CD4-positive, alpha-beta T cell treated with Interleukin-15 for 1 hour (primary cell): Measurements from ENCODE around the gene LPP.
"Not testable (repeated sequence)": the region's sequence is repeated elsewhere in the genome, so short reads cannot be mapped to it uniquely, and the experiment has no call there.

ENCODE experiments used
- DNase-seq: peaks from one replicate; pipeline ENCODE4 v3.0.0-alpha.2; 2020

The LPP gene

DNA sequence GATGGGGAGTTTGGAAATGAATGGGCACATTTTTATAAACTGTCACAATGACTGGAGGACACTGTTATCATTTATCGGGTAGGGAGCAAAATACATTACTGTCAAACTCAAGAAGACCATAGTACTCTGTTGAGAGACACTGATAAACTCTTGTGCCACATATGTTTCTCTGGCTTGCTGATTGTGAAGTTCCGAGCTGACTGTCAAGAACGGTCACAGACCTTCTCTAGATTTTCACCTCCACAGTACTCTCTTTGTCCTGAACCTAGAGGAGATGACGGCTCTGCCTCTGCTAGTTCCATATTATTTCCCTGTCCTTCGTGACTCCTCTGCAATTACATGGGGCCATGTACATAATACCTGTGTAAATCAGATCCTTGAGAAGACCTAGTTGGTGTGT lies 451.9 kb downstream of the LPP start:
- no peak for DNase-seq

DNA sequence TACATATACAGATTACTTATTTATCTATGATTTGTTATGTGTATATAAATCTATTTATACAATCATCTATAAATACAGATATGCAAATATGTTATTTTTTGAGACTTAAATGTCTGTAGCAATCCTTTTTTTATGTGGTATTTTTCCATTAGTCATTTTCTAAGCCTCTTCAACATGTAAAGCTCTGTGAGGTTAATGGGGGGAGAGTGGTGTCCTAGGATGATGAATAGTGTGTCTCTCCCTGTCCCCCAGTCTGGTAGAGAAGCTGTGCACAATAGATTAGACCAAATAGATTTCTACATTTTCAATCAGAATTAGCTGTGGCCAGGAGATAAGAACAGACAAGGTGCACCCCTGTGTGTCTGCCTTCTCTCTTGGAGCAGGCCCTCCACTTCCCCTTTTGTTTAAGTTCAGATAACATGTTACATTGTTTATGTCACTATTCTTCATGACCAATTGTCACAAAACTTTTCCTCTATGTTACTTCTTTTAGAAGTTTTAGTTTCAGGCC lies 453.9 kb downstream of the LPP start:
- no peak for DNase-seq

DNA sequence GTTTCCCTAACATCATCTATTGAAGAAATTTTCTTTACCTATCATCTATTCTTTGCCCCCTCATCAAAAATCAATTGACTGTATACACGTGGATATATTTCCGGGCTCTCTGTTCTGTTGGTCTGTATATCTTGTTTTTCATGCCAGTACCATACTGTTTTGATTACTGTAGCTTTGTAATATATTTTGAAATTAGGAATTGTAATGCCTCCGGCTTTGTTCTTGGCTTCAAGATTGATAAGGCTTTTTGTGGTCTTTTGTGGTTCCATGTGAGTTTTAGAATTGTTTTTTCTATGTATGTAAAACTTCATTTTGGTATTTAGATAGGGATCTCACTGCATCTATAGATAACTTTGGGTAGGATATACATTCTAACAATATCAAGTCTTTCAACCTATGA lies 454.4 kb downstream of the LPP start:
- DNase-seq: no peak

DNA sequence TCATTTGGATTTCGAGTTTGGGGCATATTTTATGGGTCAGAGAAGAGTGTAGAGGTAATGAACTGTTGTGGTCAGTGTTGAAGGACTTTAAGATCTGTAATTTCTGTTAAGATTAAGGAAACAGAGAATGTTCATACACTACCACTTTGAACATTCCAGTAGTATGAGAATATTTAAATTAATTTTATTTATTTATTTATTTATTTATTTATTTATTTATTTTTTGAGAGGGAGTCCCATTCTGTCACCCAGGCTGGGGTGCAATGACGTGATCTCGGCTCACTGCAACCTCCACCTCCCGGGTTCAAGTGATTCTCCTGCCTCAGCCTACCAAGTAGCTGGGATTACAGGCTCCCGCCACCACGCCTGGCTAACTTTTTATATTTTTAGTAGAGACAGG lies 459.8 kb downstream of the LPP start:
- not testable (repeated sequence) for DNase-seq

DNA sequence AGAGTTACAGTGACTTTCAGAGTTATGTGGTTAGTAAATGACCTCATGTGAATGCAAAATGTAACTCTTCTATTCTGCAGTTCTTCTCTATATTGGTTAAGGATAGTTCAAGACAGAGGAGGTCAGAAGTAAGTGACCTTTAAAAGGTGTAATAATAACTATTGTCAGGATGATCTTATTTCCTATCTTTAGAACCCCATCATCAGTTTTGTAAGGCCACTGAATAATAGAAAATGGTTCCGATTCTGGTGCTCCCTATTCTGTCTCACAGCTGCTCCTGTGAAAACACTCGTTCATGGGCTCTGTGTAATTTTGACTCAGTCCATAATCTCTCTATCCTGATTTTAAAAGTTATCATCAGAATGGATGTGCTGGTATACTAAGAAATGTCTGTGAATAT lies 463.3 kb downstream of the LPP start:
- no peak for DNase-seq

DNA sequence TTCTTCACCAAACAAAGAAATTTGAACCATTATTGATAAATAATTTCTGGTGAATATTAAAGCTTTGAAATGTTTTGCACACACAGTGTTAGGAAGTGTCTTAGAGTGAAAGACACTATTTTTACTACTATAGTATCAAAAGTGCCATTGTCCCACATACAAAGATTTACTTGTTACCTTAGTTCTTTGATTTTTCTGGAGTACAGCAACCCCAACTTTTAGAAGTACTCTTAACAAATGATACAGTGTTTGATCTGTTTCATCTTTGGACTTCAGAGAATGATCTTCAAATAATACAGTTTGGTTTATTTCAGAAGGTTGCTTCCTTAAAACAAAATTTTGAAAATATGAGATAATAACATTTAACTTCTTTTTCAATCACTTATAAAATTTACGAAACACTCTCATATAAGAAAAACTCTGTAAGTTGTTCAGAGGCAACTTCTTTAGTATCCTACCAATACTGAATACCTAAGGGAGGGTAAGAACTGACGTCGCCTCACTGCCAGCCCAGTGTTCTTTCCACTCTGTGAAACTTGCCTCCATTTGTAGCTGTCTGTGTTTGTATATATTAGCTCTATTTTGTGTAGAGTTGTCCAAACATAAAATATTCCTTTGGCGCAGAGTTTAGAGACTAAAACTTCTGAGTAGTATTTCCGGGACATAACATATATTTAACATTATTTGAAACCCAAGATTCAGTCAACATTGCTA lies 464.2 kb downstream of the LPP start:
- no peak for DNase-seq

DNA sequence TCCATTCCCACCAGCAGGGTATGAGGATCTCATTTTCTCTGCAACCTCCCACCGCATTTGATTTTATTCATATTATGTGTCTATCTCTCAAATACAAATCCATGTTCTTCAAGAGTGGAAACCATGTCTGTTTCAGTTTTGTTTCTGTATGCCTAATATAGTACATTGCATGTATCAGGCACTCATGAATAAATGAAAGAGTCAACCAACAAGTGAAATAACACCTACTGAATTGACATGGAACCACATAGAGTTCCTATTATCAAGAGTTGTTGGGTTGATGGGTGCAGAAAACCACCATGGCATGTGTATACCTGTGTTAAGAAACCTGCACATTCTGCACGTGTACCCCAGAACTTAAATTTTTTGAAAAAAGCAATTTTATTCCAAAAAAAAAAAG lies 466.8 kb downstream of the LPP start:
- no peak for DNase-seq

DNA sequence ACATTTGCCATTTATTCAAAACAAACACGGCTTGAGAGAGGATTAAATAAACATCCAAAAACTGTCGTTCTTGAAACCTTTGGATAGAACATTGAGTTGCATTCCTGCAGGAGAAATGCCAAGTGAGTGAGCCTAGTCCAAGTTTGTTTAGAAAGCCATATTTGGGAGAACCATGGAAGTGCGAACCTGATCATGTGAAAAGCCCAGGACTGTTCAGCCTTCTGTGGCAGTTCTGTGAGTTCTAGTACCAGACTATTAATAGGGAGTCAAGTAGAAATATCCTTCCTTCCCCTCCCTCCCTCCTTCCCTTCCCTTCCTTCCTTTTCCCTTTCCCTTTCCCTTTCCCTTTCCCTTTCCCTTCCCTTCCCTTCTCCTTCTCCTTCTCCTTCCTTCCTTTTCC lies 470.4 kb downstream of the LPP start:
- no peak for DNase-seq

DNA sequence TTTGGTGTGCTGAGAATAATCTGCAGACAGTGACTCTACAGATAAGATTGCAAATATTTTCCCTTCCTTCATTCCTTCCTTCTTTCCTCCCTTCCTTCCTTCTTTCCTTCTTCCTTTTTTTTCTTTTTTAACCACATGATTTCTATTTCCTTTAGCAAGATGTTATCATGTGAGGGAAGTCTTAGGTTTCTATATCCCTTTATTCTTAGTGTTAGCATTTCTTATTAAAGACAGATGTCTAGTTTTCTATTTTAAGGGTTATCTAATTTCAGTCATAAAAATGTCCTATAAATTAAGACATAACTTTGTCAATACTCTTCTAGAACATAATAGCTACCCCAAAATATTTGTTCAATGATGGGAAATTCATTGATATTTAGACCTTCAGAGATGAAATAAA lies 470.9 kb downstream of the LPP start:
- DNase-seq: no peak

DNA sequence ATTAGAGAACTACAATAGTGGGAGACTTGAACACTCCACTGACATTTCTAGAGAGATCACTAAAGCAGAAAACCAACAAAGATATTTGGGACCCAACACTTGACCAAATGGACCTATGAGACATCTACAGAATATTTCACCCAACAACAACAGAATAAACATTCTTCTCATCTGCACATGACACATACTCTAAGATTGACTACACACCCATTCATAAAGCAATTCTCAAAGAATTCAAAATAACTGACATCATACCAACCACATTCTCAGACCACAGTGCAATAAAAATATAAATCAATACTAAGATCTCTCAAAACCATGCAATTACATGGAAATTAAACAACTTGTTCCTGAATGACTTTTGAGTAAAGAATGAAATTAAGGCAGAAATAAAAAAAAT lies 473.7 kb downstream of the LPP start:
- DNase-seq: no peak

DNA sequence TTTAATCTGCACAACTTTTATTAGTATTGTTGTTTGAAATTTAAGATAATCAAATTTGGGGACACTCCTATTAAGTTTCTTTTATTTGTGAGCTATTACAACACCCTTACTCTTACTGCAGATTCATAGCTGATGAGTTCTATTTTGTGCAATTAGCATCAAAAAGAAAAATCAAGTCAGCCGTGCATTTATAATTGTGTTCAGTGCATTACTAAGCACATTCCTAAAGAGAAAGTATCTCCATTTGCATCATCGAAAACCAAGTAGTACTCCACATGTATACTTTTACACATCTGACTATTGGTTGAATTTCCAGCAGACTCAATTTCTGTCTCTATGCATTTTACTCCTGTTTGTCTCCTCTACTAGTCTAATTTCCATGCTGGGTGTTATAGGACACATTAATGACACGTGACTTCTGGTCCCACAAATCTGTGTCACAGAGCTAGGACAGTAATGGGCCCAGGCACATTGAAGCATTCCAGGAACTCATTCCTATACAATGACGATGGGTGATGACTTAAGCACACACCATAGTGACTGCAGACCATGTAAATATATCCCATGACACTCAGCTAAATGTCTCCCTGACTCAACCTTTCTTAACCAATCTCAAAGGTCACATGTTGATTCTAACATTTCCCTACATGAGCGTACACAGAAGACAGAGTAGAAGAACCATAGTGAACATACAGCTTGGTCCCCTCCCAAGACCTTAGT lies 477.5 kb downstream of the LPP start:
- no peak for DNase-seq

DNA sequence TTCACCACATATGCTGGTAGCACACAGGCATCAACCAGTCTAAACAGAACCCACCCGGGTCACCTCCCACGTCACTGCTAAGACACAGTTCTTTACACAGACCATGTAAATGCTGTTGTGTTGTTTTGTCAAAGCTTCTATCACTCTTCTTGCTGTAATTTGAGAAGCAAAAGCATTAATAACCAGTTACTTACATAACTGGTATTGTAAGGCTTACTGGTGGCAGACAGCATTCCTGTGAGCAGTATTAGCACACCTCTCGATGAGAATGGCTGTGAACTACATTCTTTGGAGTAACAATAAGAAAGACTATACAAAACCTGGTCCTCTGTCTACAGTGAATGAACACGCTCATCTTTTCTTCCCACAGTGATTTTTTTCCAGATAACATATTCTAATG lies 479.2 kb downstream of the LPP start:
- no peak for DNase-seq

DNA sequence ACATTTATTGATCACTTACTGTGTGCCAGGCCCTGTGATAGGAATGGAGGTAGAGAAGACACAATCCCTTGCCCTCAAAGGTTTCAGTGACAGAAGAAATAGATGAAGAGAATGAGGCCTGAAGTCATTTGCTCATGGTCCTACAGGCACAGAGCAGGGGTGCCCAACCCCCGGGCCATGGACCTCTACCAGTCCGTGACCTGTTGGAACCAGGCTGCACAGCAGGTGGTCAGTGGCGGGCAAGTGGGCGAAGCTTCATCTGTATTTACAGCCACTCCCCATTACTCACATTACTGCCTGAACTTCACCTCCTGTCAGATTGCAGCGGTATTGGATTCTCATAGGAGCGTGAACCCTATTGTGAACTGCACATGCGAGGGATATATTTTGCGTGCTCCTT lies 480.3 kb downstream of the LPP start:
- no peak for DNase-seq

DNA sequence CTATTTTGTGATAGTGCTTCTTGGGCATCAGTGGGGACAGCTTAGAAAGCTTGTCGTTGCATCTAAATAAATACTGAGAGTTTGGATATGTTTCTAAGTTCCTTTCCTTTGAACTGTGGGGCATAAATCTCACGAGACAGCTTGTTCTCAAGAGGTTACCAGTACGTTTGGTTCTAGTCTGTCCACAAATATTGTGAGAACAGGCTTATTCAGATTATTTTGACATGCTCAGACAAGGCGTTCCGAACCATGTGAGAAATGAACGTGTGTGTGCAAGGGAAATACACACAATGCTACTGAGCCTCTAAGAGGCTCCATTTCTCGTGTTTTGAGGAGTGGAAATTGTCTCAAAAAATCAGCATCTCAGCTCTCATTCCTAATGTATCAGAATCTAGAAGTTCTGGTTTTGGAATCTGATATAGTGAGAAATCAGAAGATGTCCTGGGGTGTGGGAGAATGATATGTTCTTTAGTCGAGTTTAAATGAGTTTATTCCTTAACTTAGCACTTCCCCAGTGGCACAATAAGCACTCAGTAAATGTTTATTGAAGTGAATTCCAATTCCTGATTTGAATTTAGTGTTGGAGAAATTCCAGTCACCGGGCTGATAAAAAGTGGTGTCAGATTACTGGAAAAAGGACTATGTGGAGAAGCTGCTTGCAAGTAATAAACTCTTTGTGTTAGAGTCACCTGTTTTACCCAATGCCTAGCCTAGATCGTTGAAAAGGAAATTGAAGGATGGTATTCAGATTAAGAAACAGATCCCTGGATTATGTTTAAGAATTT lies 481.5 kb downstream of the LPP start:
- no peak for DNase-seq

DNA sequence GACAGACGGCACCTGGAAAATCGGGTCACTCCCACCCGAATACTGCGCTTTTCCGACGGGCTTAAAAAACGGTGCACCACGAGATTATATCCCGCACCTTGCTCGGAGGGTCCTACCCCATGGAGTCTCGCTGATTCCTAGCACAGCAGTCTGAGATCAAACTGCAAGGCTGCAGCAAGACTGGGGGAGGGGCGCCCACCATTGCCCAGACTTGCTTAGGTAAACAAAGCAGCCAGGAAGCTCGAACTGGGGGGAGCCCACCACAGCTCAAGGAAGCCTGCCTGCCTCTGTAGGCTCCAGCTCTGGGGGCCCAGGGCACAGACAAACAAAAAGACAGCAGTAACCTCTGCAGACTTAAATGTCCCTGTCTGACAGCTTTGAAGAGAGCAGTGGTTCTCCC lies 482.3 kb downstream of the LPP start:
- DNase-seq: not testable (repeated sequence)

DNA sequence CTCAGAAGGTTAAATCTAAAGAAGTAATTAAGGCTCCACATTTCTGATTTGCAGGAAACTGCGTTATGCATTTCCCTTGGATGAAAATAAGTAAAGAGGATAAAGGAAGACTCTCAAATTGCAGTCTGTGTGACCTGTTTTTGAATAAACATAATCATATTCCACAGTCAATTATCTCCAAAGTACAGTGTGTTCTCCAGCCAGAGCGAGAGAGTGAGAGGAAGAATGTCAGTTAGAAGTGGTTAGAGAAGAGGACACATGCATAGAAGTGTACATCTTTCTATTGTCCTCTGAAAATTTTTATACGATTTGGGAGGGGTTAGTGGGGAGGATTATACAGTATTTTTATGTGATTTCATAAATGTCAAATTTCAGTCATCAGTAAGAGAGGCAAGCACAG lies 487.1 kb downstream of the LPP start:
- DNase-seq: no peak

DNA sequence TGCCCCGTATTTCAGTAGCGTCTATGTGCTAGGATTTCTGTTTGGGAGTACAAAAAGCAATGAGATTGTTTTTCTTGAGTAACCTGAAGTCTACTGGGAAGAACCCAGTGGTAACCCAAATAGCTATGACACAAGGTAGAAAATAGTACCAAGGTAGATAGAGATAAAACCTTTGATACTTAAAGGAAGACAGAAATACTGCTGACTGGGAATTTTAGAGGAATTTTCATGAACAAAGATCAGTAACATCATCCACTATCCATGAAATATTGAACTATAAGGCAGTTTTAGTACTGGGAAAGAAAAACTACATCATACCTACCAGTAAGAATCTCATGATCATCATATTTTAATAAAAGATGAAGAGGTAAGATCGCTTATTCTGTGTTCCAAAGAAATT lies 489.8 kb downstream of the LPP start:
- no peak for DNase-seq

DNA sequence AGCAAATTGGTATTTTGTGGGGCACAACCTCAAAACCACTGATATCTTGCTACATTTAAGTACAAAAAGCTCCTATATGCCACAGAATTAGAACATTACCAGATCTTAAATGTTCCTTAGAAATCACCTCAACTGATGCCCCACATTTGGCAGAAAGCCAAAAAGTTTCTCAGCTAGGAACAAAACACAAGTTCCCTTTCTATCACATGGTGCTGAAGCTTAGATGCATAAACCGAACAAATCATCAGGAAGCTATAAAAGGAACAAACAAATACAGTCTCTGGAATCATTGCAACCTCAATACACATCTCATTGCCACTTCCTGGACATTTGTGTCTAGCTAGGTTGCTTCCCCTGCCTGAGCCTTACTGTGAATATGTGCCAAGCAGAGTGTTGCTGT lies 492.6 kb downstream of the LPP start:
- DNase-seq: no peak

DNA sequence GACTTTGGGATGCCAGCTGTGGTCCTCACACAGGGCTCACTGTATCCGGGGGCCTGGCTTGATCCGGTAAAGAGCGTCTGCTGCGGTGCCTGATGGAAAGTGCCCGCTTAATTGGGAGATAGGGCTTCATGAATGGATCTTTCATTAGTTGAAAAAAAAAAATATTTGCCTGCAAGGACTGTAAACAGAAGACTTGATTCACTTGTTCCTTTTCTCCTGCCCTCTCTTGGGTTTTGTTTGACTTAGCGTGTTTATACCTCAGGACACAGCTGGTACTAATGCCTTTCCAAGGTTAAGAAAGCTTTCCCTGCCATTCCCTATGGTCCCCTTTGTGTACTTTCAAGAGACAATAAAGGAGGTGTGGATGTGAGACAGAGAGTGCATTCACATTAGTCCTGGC lies 493.3 kb downstream of the LPP start:
- DNase-seq: no peak

DNA sequence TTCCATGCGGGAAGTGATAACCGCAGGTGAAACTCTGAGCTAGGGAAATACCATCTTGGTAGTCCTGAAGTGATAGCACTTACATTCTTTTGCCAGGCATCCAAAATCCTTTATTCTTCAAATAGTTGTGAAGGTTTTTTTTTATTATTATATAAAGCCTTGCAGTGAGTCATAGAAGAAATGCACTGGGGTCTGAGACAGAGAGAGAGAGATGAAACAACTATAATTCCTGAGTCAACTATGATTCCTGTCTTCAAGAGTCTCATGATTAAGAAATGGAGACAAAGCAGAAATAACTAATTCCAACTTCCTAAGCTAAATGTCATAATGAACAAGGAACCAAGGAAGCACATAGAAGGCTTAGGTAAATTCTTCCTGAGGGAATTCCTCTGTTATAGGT lies 495.6 kb downstream of the LPP start:
- DNase-seq: no peak

DNA sequence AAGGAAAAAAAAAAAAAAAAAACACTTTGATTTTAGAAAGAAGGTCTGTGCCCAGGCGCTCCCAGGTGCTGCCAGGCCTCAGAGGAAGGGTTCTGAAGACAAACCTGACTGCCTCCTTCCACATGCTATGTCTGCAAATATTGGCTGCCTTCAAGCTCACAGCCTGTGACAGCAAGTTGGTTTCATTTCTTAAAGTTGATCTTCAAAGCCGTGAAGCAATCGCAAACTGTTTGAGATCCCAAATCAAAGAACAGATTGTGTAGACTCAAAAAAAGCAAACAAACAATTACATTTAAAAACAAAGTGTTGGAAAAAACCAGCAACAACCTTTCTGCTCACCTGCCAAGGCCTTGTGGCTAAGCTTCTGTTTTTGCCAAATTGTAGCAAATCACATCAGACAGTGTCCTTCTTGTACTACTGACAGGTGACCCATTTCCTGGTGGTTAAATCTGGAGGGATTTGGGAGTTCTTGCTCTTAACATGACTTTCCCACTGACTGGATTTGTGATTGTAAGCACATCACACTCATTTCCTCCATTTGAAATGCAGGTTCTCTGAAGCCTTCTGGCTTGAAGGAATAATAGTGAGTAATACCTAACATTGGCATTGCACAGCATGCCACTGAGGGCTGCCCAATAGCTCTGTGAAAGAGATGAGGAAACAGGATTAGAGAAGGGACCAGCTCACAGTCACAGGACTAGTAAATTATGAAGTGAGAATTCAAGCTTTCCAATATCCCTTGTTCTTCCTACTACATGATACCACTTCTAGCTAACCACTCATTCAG lies 502.4 kb downstream of the LPP start:
- DNase-seq: no peak

DNA sequence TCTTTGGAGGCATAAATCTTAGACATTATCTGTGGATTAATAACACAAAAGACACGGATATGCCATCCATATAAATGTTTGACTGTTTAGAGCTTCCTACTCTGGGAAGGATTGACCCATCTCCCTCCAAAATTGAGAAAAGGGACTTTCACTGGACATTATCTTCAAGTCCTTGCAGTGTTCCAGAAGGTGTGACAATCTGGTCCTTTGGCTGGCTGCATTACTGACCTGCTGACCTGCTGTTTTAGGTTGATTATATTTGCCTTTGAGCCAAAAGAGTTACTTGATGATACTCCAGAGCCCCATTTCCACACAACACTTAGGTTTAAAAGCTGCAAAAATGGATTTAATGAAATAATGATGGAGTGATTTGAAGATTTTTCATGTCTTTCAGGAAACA lies 504.6 kb downstream of the LPP start:
- DNase-seq: no peak

DNA sequence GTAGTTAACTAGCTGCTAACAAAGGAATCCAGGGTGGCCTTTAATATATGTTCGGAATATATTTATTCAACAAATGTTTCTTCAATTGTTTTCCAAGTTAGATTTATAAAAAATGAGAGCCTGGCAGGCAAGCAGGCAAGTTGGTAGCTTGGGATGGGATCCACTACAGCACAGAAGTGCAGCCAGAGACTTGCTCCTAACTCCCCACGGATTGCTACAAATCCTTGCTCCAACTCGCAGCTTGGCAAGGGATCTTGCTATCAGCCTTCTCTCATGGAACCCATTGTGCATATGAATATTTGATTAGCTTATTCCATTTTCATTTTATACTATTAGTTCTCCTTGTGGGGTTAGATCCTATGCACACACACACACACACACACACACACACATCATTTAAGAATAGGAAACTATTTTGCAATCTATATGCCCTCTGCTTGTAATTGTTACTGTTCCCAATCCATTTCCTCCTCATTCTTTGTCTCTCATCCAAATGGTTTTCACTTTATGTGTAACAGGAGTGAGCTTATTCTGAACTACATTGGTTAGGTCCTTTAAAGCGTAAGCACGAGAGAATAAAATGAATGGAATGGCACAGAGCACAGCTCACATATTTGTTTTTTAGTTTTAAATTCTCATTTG lies 505.6 kb downstream of the LPP start:
- DNase-seq: no peak
